Progenitor cell of endocrine pancreas (in vitro differentiated cells): ENCODE results near the gene PLPP4. TPM values are rescaled to one million over a fixed set of nuclear protein-coding genes. Genes with fewer than 3 reads are reported as not detected.

Experiments used
- DNase-seq: peaks from one replicate; pipeline ENCODE4 v3.0.0; 2021; ENCODE audit warnings: low spot score; ENCODE audit not compliant: unreplicated experiment
- H3K27ac Mint-ChIP-seq: 2 replicates; pipeline ENCODE4 v1.8.0; 2021; ENCODE audit warnings: mild to moderate bottlenecking, moderate library complexity, mixed read lengths
- H3K27me3 Mint-ChIP-seq: 2 replicates; pipeline ENCODE4 v1.8.0; 2021; ENCODE audit warnings: mixed read lengths
- H3K36me3 Mint-ChIP-seq: 2 replicates; pipeline ENCODE4 v1.8.0; 2022; ENCODE audit warnings: mixed read lengths; ENCODE audit not compliant: insufficient read depth
- H3K4me1 Mint-ChIP-seq: 2 replicates; pipeline ENCODE4 v1.8.0; 2021; ENCODE audit warnings: low read depth, mixed read lengths
- H3K4me3 Mint-ChIP-seq: 2 replicates; pipeline ENCODE4 v1.8.0; 2021; ENCODE audit warnings: low read depth, mild to moderate bottlenecking, moderate library complexity, mixed read lengths
- H3K9me3 Mint-ChIP-seq: 2 replicates; pipeline ENCODE4 v1.8.0; 2021; ENCODE audit warnings: low read depth, mixed read lengths
- CTCF ChIP-seq: fragments of 200-600 bp; sonication (generic); IDR thresholded peaks from one replicate; pipeline ENCODE4 v1.5.0; 2021; ENCODE audit warnings: antibody characterized with exemption, mild to moderate bottlenecking; ENCODE audit not compliant: unreplicated experiment
- total RNA-seq: library from RNA; stranded (reverse); gene quantifications from 2 replicates; pipeline ENCODE4 v1.2.1, GENCODE V29; 2021

The PLPP4 gene
- total RNA-seq, 1 donor from 2014 or later: not detected

GRCh38 chr10:120548210-120548609 lies 91.2 kb downstream of the PLPP4 start:
- H3K4me3 Mint-ChIP-seq: no peak overlapping the region
- H3K36me3 Mint-ChIP-seq: no peaks in the 10 kb centered on the region
- no peak for TF ChIP-seq CTCF
- H3K27me3 Mint-ChIP-seq: no peaks in the 10 kb centered on the region
- DNase-seq: no peak
- no peaks in the 10 kb centered on the region for H3K9me3 Mint-ChIP-seq
- H3K4me1 Mint-ChIP-seq: no peaks in the 10 kb centered on the region
- H3K27ac Mint-ChIP-seq: no peak overlapping the region

GRCh38 chr10:120552262-120552661 lies 95.2 kb downstream of the PLPP4 start:
- Mint-ChIP-seq H3K9me3 (peaks cover 8% of the 10 kb centered on the region), H3K4me3 (no peak overlapping the region), H3K36me3 (no peaks in the 10 kb centered on the region), H3K27ac (no peak overlapping the region), H3K27me3 (no peaks in the 10 kb centered on the region), H3K4me1 (peaks cover 3% of the 10 kb centered on the region)
- DNase-seq: no peak
- no peak for TF ChIP-seq CTCF

GRCh38 chr10:120553911-120554310 lies 96.9 kb downstream of the PLPP4 start:
- Mint-ChIP-seq H3K27me3 (no peaks in the 10 kb centered on the region), H3K36me3 (no peaks in the 10 kb centered on the region), H3K27ac (no peak overlapping the region), H3K4me1 (peaks cover 3% of the 10 kb centered on the region), H3K4me3 (no peak overlapping the region), H3K9me3 (peaks cover 8% of the 10 kb centered on the region)
- DNase-seq: no peak
- TF ChIP-seq CTCF: no peak

- TF ChIP-seq CTCF: no peak
- DNase-seq: no peak
- H3K4me1 Mint-ChIP-seq: peaks cover 3% of the 10 kb centered on the region
- H3K36me3 Mint-ChIP-seq: no peaks in the 10 kb centered on the region
- no peak overlapping the region for H3K27ac Mint-ChIP-seq
- H3K9me3 Mint-ChIP-seq: peaks cover 8% of the 10 kb centered on the region
- H3K4me3 Mint-ChIP-seq: no peak overlapping the region
- H3K27me3 Mint-ChIP-seq: no peaks in the 10 kb centered on the region
Measured at GRCh38 chr10:120555436-120555835, 98.4 kb downstream of the PLPP4 start.

GRCh38 chr10:120555842-120556532 lies 99.0 kb downstream of the PLPP4 start:
- H3K4me3 Mint-ChIP-seq: no peak overlapping the region
- DNase-seq: no peak

More at GRCh38 chr10:120555842-120556532, 99.0 kb downstream of the PLPP4 start:
- no peak for TF ChIP-seq CTCF
- H3K9me3 Mint-ChIP-seq: peaks cover 8% of the 10 kb centered on the region
- H3K27me3 Mint-ChIP-seq: no peaks in the 10 kb centered on the region
- peaks cover 3% of the 10 kb centered on the region for H3K4me1 Mint-ChIP-seq
- no peak overlapping the region for H3K27ac Mint-ChIP-seq
- H3K36me3 Mint-ChIP-seq: no peaks in the 10 kb centered on the region
